GM12878 (cell line): ENCODE measurements around the gene CDHR4. TPM values are rescaled to one million over a fixed set of nuclear protein-coding genes. Genes with fewer than 3 reads are reported as not detected.

Experiments
- ATAC-seq: fragments of 200-7000 bp; cut with Tn5 transposase; 3 replicates; pipeline ENCODE4 v1.9.1; 2020; ENCODE audit warnings: mild to moderate bottlenecking, moderate library complexity
- BruUV-seq: library from RNA; stranded (reverse); fragments of 400-500 nt; replicated peaks from 2 replicates; lab custom pipeline; 2021; lab: Mats Ljungman, UMichigan
- CTCF ChIA-PET: fragments of 300-600 bp; sonication (Branson Sonifier 250); formaldehyde crosslinking; extraction: SDS; loops from one replicate; lab custom pipeline; 2021; ENCODE audit warnings: inconsistent platforms; lab: Yijun Ruan, JAX
- POLR2A ChIA-PET: fragments of 350-600 bp; formaldehyde crosslinking; extraction: SDS; loops from one replicate; lab custom pipeline; 2021; ENCODE audit warnings: inconsistent platforms; lab: Charles Lee
- RAD21 ChIA-PET: fragments of 300-600 bp; sonication (Branson Sonifier 250); formaldehyde crosslinking; loops from one replicate; lab custom pipeline; 2023; ENCODE audit warnings: antibody characterized with exemption; ENCODE audit not compliant: unreplicated experiment; lab: Charles Lee
- SMC1A ChIA-PET: fragments of 300-600 bp; sonication (Branson Sonifier 250); formaldehyde crosslinking; loops from one replicate; lab custom pipeline; 2023; ENCODE audit not compliant: unreplicated experiment, uncharacterized antibody; lab: Charles Lee
- DNase-seq: peaks from one replicate; pipeline ENCODE4 v3.0.0-alpha.2; 2011; ENCODE audit warnings: low read depth, low spot score
- FAIRE-seq: peaks from 3 replicates; lab custom pipeline; 2011; peaks lifted over from hg19 to GRCh38; lab: Jason Lieb, UNC
- H2AFZ ChIP-seq: 2 replicates; pipeline ENCODE4 v1.6.0; 2011; ENCODE audit warnings: low read depth, low read length, control low read depth; ENCODE audit not compliant: control insufficient read depth
- H3K27ac ChIP-seq: 2 replicates; pipeline ENCODE4 v1.5.1; 2011; ENCODE audit warnings: control low read depth; ENCODE audit not compliant: control insufficient read depth, insufficient read depth
- H3K27me3 ChIP-seq, 2 experiments: replicated peaks in 1 of 2; 2 replicates each; pipeline versions ENCODE4 v1.6.0 to v1.6.1; 2011; ENCODE audit warnings: low read length in 1 of 2; ENCODE audit not compliant: control insufficient read depth in 2 of 2, insufficient read depth in 2 of 2
- H3K36me3 ChIP-seq, 2 experiments: 2 replicates each; pipeline ENCODE4 v1.5.1; 2011; ENCODE audit warnings: low read length in 1 of 2; ENCODE audit not compliant: control insufficient read depth in 2 of 2, insufficient read depth in 2 of 2
- H3K4me1 ChIP-seq: 2 replicates; pipeline ENCODE4 v1.6.1; 2011; ENCODE audit warnings: mild to moderate bottlenecking, low read length, moderate library complexity, mixed read lengths; ENCODE audit not compliant: control insufficient read depth, insufficient read depth
- H3K4me2 ChIP-seq: 2 replicates; pipeline ENCODE4 v1.6.0; 2011; ENCODE audit warnings: control low read depth; ENCODE audit not compliant: control insufficient read depth, insufficient read depth
- H3K4me3 ChIP-seq: fragments of 200-600 bp; sonication (generic); 2 replicates; pipeline ENCODE4 v1.5.1; 2016
- H3K79me2 ChIP-seq: 2 replicates; pipeline ENCODE4 v1.6.0; 2011; ENCODE audit warnings: low read length; ENCODE audit not compliant: control insufficient read depth, insufficient read depth
- H3K9ac ChIP-seq: 2 replicates; pipeline ENCODE4 v1.8.0; 2011; ENCODE audit warnings: low read length, control low read depth, mixed read lengths; ENCODE audit not compliant: control insufficient read depth, insufficient read depth
- H3K9me3 ChIP-seq: replicated peaks from 3 replicates; pipeline ENCODE4 v1.5.1; 2011; ENCODE audit warnings: mild to moderate bottlenecking, low read length; ENCODE audit not compliant: control insufficient read depth, insufficient read depth
- H4K20me1 ChIP-seq: 2 replicates; pipeline ENCODE4 v1.6.0; 2011; ENCODE audit not compliant: control insufficient read depth, insufficient read depth
- CEBPZ ChIP-seq: fragments of 150-350 bp; IDR thresholded peaks from 2 replicates; pipeline ENCODE4 v1.6.1; 2016; ENCODE audit warnings: low read depth, low read length
- FOXM1 ChIP-seq: IDR thresholded peaks from 2 replicates; pipeline ENCODE4 v1.6.1; 2012; ENCODE audit warnings: low read depth, mild to moderate bottlenecking, inconsistent platforms, low read length, moderate library complexity
- HDAC6 ChIP-seq: fragments of 200-600 bp; sonication (generic); IDR thresholded peaks from one replicate; pipeline ENCODE4 v1.8.0; 2017; ENCODE audit warnings: antibody characterized with exemption; ENCODE audit not compliant: unreplicated experiment
- RELB ChIP-seq: fragments of 450-650 bp; IDR thresholded peaks from 2 replicates; pipeline ENCODE4 v1.6.1; 2017; ENCODE audit warnings: low read depth, mild to moderate bottlenecking, moderate library complexity
- STAT3 ChIP-seq: IDR thresholded peaks from 2 replicates; pipeline ENCODE4 v1.6.1; 2011; ENCODE audit warnings: low read depth, low read length, improper control_type of control experiment
- ZBTB11 ChIP-seq: fragments of 450-650 bp; formaldehyde crosslinking; IDR thresholded peaks from 2 replicates; pipeline ENCODE4 v1.5.0; 2022; ENCODE audit warnings: mild to moderate bottlenecking, missing genetic modification characterization
- WGBS: methylation state at CpG from one replicate; pipeline ENCODE4 v1.1.6; 2016; ENCODE audit warnings: low lambda C conversion rate; ENCODE audit not compliant: insufficient replicate concordance, insufficient coverage; ENCODE audit errors: missing lambda C conversion rate; 5-methylcytosine and 5-hydroxymethylcytosine counted together
- in situ Hi-C: fragments of 300-500 bp; cut with MboI; formaldehyde crosslinking; loops from 9 replicates; pipeline ENCODE4 v1.14.3; 2018; ENCODE audit warnings: mixed read lengths
- intact Hi-C: fragments of 100-400 bp; cut with micrococcal nuclease; formaldehyde crosslinking; loops from one replicate; pipeline ENCODE4 v1.14.2; 2022; ENCODE audit not compliant: unreplicated experiment
- polyA plus RNA-seq, 11 experiments: library from polyadenylated mRNA; depleted of rRNA in 4 of 11; unstranded in 6 of 11; stranded (reverse) in 5 of 11; fragments of >200 nt; fragmentation: Nextera tagmentation in 4 of 11; fragmentation: Illumina TruSeq in 1 of 11; extraction: Ambion mirVana in 4 of 11; extraction: Trizol in 1 of 11; gene quantifications; 1 replicate in 1 of 11; 2 replicates in 10 of 11; pipeline versions ENCODE4 v1.2.1 to v1.2.3, GENCODE V29; 2011 to 2016; ENCODE audit warnings: inconsistent platforms in 2 of 11, missing spikeins in 2 of 11, low read depth in 1 of 11
- total RNA-seq, 4 experiments: library from RNA; depleted of rRNA in 3 of 4; stranded (reverse); fragments of >200 nt in 3 of 4; fragmentation: Illumina TruSeq in 1 of 4; extraction: Trizol in 1 of 4; gene quantifications; 2 replicates each; pipeline versions ENCODE4 v1.2.1 to v1.2.3, GENCODE V29; 2013 to 2021
- TF ChIP-seq, protein P1 (sequence below): fragments of 450-650 bp; IDR thresholded peaks from 2 replicates; pipeline ENCODE4 v1.6.1; 2017; ENCODE audit warnings: mild to moderate bottlenecking, low read depth, inconsistent platforms; ENCODE audit not compliant: poor library complexity, severe bottlenecking
- TF ChIP-seq, protein P2 (sequence below): IDR thresholded peaks from 2 replicates; pipeline ENCODE4 v1.6.1; 2012; ENCODE audit warnings: mild to moderate bottlenecking, low read depth, low read length

Gene CDHR4
- total and polyA plus RNA-seq, 10 of the 15 experiments (the other 5 are each of a cell fraction or from before 2014, with no cell fraction given), result not detected

DNA sequence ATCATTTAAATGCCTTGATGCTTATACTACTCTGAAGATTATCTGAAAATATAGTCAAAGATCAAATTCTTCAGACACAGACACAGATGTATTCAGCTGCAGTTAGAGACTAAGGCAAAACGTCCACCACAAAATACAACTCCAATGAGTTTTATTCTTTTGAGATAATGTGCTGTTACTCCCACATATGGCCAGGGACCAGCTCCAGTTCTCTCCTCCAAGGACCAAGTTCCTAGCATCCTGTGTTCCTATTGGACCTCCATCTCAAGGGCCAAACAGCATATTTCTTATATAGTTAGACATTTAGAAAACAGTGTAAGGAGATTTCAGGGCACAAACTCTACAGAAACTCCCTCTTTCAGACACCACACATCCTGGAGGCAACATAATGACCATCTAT, 40.4 kb downstream of the CDHR4 start:
- H3K9me3 ChIP-seq, result no peaks in the 10 kb centered on the region
- no peaks in the 10 kb centered on the region; the same call in 1 of the 2 replicates for H4K20me1 ChIP-seq
- H3K27ac ChIP-seq, result no peak overlapping the region
- no peak overlapping the region for H3K4me3 ChIP-seq
- no peaks in the 10 kb centered on the region; a peak in 2 of 4 replicates for H3K36me3 ChIP-seq
- intact Hi-C loops, result no loop called here
- no peaks in the 10 kb centered on the region; the same call in 1 of the 2 replicates for H3K79me2 ChIP-seq
- no peak overlapping the region for H3K9ac ChIP-seq
- H3K4me2 ChIP-seq, result no peak overlapping the region
- in situ Hi-C loops, result no loop called here
- TSS peak; percentile 17 for BruUV-seq
- no peak for DNase-seq
- ChIA-PET SMC1A (interaction anchor here (1.6 kb wide), 1 partner anchor 10 kb away, joined by 4 read pairs; no protein-coding TSS in a partner anchor), RAD21 (no interaction called here), POLR2A (no interaction called here), CTCF (no interaction called here)
- ATAC-seq, result no peak
- 67% methylated on average over 1 of the region's 1 CpG for WGBS
- H2AFZ ChIP-seq, result no peak overlapping the region
- no peaks in the 10 kb centered on the region for H3K4me1 ChIP-seq
- no peaks in the 10 kb centered on the region for H3K27me3 ChIP-seq
- no peak for FAIRE-seq
- no peak for TF ChIP-seq HDAC6
- no peak for TF ChIP-seq ZBTB11 (CRISPR knock-in tag)
- no peak for TF ChIP-seq STAT3
- TF ChIP-seq, protein P1, sequence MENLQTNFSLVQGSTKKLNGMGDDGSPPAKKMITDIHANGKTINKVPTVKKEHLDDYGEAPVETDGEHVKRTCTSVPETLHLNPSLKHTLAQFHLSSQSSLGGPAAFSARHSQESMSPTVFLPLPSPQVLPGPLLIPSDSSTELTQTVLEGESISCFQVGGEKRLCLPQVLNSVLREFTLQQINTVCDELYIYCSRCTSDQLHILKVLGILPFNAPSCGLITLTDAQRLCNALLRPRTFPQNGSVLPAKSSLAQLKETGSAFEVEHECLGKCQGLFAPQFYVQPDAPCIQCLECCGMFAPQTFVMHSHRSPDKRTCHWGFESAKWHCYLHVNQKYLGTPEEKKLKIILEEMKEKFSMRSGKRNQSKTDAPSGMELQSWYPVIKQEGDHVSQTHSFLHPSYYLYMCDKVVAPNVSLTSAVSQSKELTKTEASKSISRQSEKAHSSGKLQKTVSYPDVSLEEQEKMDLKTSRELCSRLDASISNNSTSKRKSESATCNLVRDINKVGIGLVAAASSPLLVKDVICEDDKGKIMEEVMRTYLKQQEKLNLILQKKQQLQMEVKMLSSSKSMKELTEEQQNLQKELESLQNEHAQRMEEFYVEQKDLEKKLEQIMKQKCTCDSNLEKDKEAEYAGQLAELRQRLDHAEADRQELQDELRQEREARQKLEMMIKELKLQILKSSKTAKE, result no peak
- TF ChIP-seq, protein P2, sequence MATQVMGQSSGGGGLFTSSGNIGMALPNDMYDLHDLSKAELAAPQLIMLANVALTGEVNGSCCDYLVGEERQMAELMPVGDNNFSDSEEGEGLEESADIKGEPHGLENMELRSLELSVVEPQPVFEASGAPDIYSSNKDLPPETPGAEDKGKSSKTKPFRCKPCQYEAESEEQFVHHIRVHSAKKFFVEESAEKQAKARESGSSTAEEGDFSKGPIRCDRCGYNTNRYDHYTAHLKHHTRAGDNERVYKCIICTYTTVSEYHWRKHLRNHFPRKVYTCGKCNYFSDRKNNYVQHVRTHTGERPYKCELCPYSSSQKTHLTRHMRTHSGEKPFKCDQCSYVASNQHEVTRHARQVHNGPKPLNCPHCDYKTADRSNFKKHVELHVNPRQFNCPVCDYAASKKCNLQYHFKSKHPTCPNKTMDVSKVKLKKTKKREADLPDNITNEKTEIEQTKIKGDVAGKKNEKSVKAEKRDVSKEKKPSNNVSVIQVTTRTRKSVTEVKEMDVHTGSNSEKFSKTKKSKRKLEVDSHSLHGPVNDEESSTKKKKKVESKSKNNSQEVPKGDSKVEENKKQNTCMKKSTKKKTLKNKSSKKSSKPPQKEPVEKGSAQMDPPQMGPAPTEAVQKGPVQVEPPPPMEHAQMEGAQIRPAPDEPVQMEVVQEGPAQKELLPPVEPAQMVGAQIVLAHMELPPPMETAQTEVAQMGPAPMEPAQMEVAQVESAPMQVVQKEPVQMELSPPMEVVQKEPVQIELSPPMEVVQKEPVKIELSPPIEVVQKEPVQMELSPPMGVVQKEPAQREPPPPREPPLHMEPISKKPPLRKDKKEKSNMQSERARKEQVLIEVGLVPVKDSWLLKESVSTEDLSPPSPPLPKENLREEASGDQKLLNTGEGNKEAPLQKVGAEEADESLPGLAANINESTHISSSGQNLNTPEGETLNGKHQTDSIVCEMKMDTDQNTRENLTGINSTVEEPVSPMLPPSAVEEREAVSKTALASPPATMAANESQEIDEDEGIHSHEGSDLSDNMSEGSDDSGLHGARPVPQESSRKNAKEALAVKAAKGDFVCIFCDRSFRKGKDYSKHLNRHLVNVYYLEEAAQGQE, result no peak
- TF ChIP-seq RELB, result no peak
- TF ChIP-seq FOXM1, result no peak
- no peak for TF ChIP-seq CEBPZ
